Neuronal stem cell (in vitro differentiated cells): Measurements from ENCODE around the gene ITPR1.

Experiments
- DNase-seq: peaks from one replicate; pipeline ENCODE4 v3.0.0-alpha.2; 2013; ENCODE audit warnings: low spot score
- H2AFZ ChIP-seq: one replicate; pipeline ENCODE4 v1.6.1; 2013; ENCODE audit warnings: mild to moderate bottlenecking, low read length, inconsistent platforms
- H2AK5ac ChIP-seq: 2 replicates; pipeline ENCODE4 v1.6.1; 2013; ENCODE audit warnings: low read depth, mild to moderate bottlenecking, inconsistent platforms, low read length, moderate library complexity, mixed read lengths
- H2BK120ac ChIP-seq: 2 replicates; pipeline ENCODE4 v1.6.1; 2013; ENCODE audit warnings: low read depth, mild to moderate bottlenecking, inconsistent platforms, low read length, moderate library complexity, mixed read lengths
- H2BK12ac ChIP-seq: one replicate; pipeline ENCODE4 v1.6.1; 2013; ENCODE audit warnings: low read length, inconsistent platforms
- H2BK15ac ChIP-seq: 2 replicates; pipeline ENCODE4 v1.6.1; 2013; ENCODE audit warnings: mild to moderate bottlenecking, low read length, inconsistent platforms, mixed read lengths
- H2BK5ac ChIP-seq: one replicate; pipeline ENCODE4 v1.6.1; 2013; ENCODE audit warnings: inconsistent platforms, mild to moderate bottlenecking, low read length, moderate library complexity
- H3K14ac ChIP-seq: one replicate; pipeline ENCODE4 v1.6.1; 2013; ENCODE audit warnings: low read length, inconsistent platforms
- H3K18ac ChIP-seq: 2 replicates; pipeline ENCODE4 v1.6.1; 2013; ENCODE audit warnings: low read length, inconsistent platforms
- H3K23ac ChIP-seq: 2 replicates; pipeline ENCODE4 v1.6.1; 2013; ENCODE audit warnings: low read depth, mild to moderate bottlenecking, mixed read lengths, low read length, inconsistent platforms; ENCODE audit not compliant: poor library complexity
- H3K27ac ChIP-seq: replicated peaks from 3 replicates; pipeline ENCODE4 v1.5.1; 2013; ENCODE audit warnings: low read length, inconsistent platforms
- H3K27me3 ChIP-seq, 3 experiments: 2 replicates each; pipeline ENCODE4 v1.6.1; 2013; ENCODE audit warnings: low read length in 3 of 3, mild to moderate bottlenecking in 2 of 3, inconsistent platforms in 1 of 3, low read depth in 1 of 3, mixed read lengths in 1 of 3, moderate library complexity in 1 of 3; ENCODE audit not compliant: control insufficient read depth in 3 of 3, insufficient read depth in 3 of 3
- H3K36me3 ChIP-seq, 2 donors: replicated peaks in 1 of 2; 2 replicates each; pipeline ENCODE4 v1.6.1; 2013; ENCODE audit warnings: low read length in 2 of 2; ENCODE audit not compliant: control insufficient read depth in 2 of 2, insufficient read depth in 2 of 2
- H3K4ac ChIP-seq: 2 replicates; pipeline ENCODE4 v1.6.1; 2013; ENCODE audit warnings: inconsistent platforms, mild to moderate bottlenecking, low read length, moderate library complexity
- H3K4me1 ChIP-seq, 2 donors: 1 replicate in 1 of 2; 2 replicates in 1 of 2; pipeline ENCODE4 v1.6.1; 2013; ENCODE audit warnings: low read length in 2 of 2, low read depth in 1 of 2; ENCODE audit not compliant: control insufficient read depth in 2 of 2, insufficient read depth in 1 of 2
- H3K4me2 ChIP-seq: one replicate; pipeline ENCODE4 v1.6.1; 2013; ENCODE audit warnings: mild to moderate bottlenecking, low read length, inconsistent platforms; ENCODE audit not compliant: insufficient read depth, poor library complexity, severe bottlenecking
- H3K4me3 ChIP-seq, 2 donors: 2 replicates each; pipeline ENCODE4 v1.5.1; 2013; ENCODE audit warnings: low read length in 2 of 2, mild to moderate bottlenecking in 2 of 2, inconsistent platforms in 1 of 2, moderate library complexity in 1 of 2
- H3K79me1 ChIP-seq: one replicate; pipeline ENCODE4 v1.6.1; 2013; ENCODE audit warnings: low read depth, mild to moderate bottlenecking, inconsistent platforms, low read length, moderate library complexity
- H3K9ac ChIP-seq: one replicate; pipeline ENCODE4 v1.6.1; 2013; ENCODE audit warnings: mild to moderate bottlenecking, low read depth, low read length, inconsistent platforms; ENCODE audit not compliant: poor library complexity
- H3K9me3 ChIP-seq, 2 donors: replicated peaks in 1 of 2; 2 replicates each; pipeline versions ENCODE3 to v1.6.1; 2013; ENCODE audit warnings: low read length in 2 of 2, mild to moderate bottlenecking in 2 of 2, inconsistent platforms in 1 of 2, low read depth in 1 of 2, mixed read lengths in 1 of 2, moderate library complexity in 1 of 2; ENCODE audit not compliant: control insufficient read depth in 2 of 2, insufficient read depth in 1 of 2
- H4K8ac ChIP-seq: one replicate; pipeline ENCODE4 v1.6.1; 2013; ENCODE audit warnings: low read depth, mild to moderate bottlenecking, inconsistent platforms, low read length, moderate library complexity
- H4K91ac ChIP-seq: one replicate; pipeline ENCODE4 v1.6.1; 2013; ENCODE audit warnings: low read length, low read depth, mild to moderate bottlenecking, inconsistent platforms; ENCODE audit not compliant: poor library complexity
- WGBS, 2 donors: extraction: QIAGEN DNeasy Blood & Tissue Kit; methylation state at CpG; one replicate each; pipeline ENCODE4 v1.1.7; 2013; ENCODE audit warnings: missing lambda C conversion rate in 2 of 2, mixed read lengths in 1 of 2; ENCODE audit not compliant: insufficient read length in 2 of 2, insufficient replicate concordance in 1 of 2; ENCODE audit errors: extremely low coverage in 2 of 2; 5-methylcytosine and 5-hydroxymethylcytosine counted together

Gene ITPR1

DNA sequence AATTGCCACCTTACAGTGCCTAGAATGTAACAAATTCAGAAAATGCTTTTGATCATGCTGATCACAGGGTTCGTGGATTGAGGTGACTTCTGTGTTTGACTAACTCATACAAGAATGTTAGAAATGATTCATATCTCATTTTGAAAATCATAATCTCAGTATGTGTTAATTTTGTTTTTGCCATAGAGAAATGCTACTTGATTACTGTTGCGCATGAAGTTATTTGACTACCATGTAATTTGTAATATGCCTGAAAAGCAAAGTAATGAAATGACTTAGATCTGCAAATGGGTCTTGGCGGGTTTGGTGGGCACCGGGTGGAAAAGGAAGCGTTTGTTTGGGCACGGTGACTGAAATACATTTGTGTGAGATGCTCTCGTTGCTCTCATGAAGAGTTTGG is 312.5 kb downstream of the ITPR1 start:
- Histone ChIP-seq H3K27ac (no peak overlapping the region), H2BK12ac (no peak overlapping the region), H3K4ac (no peak overlapping the region), H2AFZ (no peak overlapping the region), H3K18ac (no peak overlapping the region), H3K4me1 (no peaks in the 10 kb centered on the region), H2BK5ac (no peak overlapping the region), H2AK5ac (no peak overlapping the region), H3K27me3 (no peaks in the 10 kb centered on the region), H3K14ac (no peak overlapping the region), H3K9me3 (no peaks in the 10 kb centered on the region), H2BK120ac (no peak overlapping the region), H2BK15ac (no peak overlapping the region), H3K79me1 (no peaks in the 10 kb centered on the region), H3K4me3 (no peak overlapping the region), H3K36me3 (peaks cover 0 to 1% of the 10 kb centered on the region in 2 donors), H4K8ac (no peak overlapping the region), H3K4me2 (no peak overlapping the region), H4K91ac (no peak overlapping the region), H3K9ac (no peak overlapping the region), H3K23ac (no peak overlapping the region)
- no peak for DNase-seq
- no CpG with 5 or more reads among the region's 7 CpGs for WGBS, 2 donors

DNA sequence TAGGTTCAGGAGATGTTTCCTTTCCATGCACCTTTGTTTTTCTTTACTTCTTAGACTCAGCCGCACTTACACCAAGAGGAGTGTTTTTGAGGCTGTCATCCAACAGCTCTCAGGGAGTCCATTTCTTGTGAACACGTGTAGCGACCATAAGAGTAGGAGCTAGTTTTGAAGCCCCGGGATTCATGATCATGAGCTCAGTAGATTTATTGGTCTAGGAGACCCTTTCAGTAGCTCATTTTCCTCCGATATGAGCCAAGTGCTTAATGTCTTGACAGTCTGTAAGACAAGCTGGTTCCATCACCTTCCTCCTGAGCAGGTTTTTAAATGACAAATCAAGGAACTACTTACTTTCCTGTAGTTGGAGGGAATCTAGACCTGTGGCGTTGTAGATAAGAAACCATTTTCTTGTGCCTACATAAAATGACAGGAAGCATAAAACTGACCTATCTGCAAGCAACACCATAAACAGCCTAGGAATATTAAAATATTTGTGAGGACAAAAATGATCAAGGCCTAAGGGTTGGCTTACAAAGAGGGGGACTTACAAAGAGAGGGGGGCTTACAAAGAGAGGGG is 313.5 kb downstream of the ITPR1 start:
- H3K14ac ChIP-seq, result no peak overlapping the region
- peaks cover 0 to 1% of the 10 kb centered on the region in 2 donors for H3K36me3 ChIP-seq
- no peak overlapping the region for H2AK5ac ChIP-seq
- H3K4ac ChIP-seq, result no peak overlapping the region
- no peak overlapping the region for H3K18ac ChIP-seq
- H3K9ac ChIP-seq, result no peak overlapping the region
- no peaks in the 10 kb centered on the region for H3K79me1 ChIP-seq
- H2BK15ac ChIP-seq, result no peak overlapping the region
- H2AFZ ChIP-seq, result no peak overlapping the region
- no peaks in the 10 kb centered on the region for H3K27me3 ChIP-seq
- H2BK12ac ChIP-seq, result no peak overlapping the region
- no peak for DNase-seq
- no peak overlapping the region for H2BK120ac ChIP-seq
- H3K4me1 ChIP-seq, result no peaks in the 10 kb centered on the region
- H4K91ac ChIP-seq, result no peak overlapping the region
- no peak overlapping the region for H3K27ac ChIP-seq
- H3K9me3 ChIP-seq, result no peaks in the 10 kb centered on the region
- H4K8ac ChIP-seq, result no peak overlapping the region
- H3K4me3 ChIP-seq, result no peak overlapping the region
- H2BK5ac ChIP-seq, result no peak overlapping the region
- WGBS, 2 donors, result no CpG with 5 or more reads among the region's 6 CpGs
- H3K4me2 ChIP-seq, result no peak overlapping the region
- H3K23ac ChIP-seq, result no peak overlapping the region

DNA sequence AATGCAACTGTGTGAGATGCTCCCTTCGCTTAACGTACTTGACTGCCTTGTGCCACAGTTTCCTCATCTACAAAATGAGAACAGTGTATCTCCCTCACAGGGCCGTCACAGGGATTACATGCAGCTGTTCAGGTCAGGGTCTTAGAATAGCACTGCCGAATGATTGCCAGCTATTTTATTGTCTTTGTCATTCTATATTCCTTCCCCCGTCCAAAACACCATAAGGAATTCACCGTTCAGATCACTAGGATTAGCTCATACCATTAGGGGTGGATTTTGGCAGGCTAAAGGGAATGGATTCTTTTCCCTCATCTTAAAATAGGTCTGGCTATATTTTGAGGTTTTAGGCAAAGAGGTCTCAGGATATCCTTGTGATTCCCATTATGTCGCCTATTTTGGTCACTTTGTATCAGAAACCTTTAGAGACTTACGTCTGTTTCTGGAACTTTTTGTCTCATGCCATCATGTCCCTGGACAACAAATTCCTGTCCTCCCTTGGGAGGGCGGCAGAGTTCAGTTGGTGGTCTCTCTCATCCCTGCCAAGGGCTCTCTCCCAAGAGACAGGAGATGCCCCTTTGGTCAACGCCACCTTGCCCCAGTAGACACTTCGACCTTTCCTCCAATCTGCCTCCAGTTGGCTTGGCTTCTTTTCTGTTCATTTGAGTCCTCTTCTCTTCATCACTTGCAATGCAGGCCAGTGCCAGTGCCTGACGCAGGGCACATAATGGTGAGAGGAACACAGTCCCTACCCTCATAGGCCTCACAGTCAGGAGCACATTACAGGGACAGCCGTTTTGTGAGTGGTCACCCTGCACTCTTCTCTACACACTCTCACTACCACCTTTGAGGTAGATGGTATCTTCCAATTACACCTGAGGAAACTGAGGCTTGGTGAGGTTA is 314.5 kb downstream of the ITPR1 start:
- Histone ChIP-seq H3K4ac (no peak overlapping the region), H3K4me2 (no peak overlapping the region), H3K4me3 (no peak overlapping the region), H4K8ac (no peak overlapping the region), H3K36me3 (peaks cover 0 to 1% of the 10 kb centered on the region in 2 donors), H3K27ac (no peak overlapping the region), H2BK12ac (peak overlapping the region; percentile 28), H3K18ac (no peak overlapping the region), H4K91ac (no peak overlapping the region), H2BK5ac (no peak overlapping the region), H3K9me3 (no peaks in the 10 kb centered on the region), H3K79me1 (no peaks in the 10 kb centered on the region), H3K23ac (no peak overlapping the region), H3K9ac (no peak overlapping the region), H2AK5ac (peak overlapping the region; percentile 6), H2BK15ac (no peak overlapping the region), H3K4me1 (no peaks in the 10 kb centered on the region), H3K14ac (no peak overlapping the region), H3K27me3 (no peaks in the 10 kb centered on the region), H2BK120ac (no peak overlapping the region), H2AFZ (no peak overlapping the region)
- no CpG with 5 or more reads among the region's 13 CpGs for WGBS, 2 donors
- no peak for DNase-seq

DNA sequence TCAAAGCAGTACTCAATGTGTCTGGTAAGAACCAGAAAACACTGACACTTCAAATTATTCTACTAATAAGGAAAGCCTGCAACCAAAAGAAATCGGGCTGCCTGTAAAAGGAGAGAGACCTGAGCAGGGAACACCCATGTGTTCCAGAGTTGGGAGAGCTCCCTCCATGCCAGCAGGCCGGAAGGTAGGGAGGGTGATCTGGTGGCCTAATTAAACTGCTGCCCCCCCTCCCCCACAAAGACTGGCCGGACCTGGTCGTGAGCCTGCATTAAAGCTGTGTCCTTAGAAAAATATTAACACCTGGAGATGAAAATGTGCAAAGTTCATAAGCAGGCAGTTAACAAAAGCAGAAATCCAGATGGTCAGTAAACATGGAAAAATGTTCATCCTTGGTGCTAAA is 315.5 kb downstream of the ITPR1 start:
- H3K4ac ChIP-seq, result no peak overlapping the region
- no peak overlapping the region for H2BK15ac ChIP-seq
- H3K14ac ChIP-seq, result no peak overlapping the region
- no peaks in the 10 kb centered on the region for H3K9me3 ChIP-seq
- no CpG with 5 or more reads among the region's 4 CpGs for WGBS, 2 donors
- peaks cover 0 to 1% of the 10 kb centered on the region in 2 donors for H3K36me3 ChIP-seq
- no peak overlapping the region for H3K4me3 ChIP-seq
- DNase-seq, result no peak
- no peak overlapping the region for H3K23ac ChIP-seq
- H2AFZ ChIP-seq, result no peak overlapping the region
- no peak overlapping the region for H2AK5ac ChIP-seq
- no peaks in the 10 kb centered on the region for H3K79me1 ChIP-seq
- no peak overlapping the region for H2BK12ac ChIP-seq
- H3K9ac ChIP-seq, result no peak overlapping the region
- no peak overlapping the region for H4K91ac ChIP-seq
- no peak overlapping the region for H3K4me2 ChIP-seq
- no peaks in the 10 kb centered on the region for H3K4me1 ChIP-seq
- H4K8ac ChIP-seq, result no peak overlapping the region
- no peak overlapping the region for H2BK120ac ChIP-seq
- no peak overlapping the region for H3K18ac ChIP-seq
- no peak overlapping the region for H3K27ac ChIP-seq
- no peak overlapping the region for H2BK5ac ChIP-seq
- no peaks in the 10 kb centered on the region for H3K27me3 ChIP-seq
